ENCODE measurements around the gene TBK1. TPM values are rescaled to one million over a fixed set of nuclear protein-coding genes. Genes with fewer than 3 reads are reported as not detected.

The TBK1 gene
- total RNA-seq, 1 donor, result 32.1 TPM

- TF ChIP-seq CTCF (IDR thresholded peaks at IDR 0.05; ENCODE audit: insufficient read depth, low read length), result no peak
- no peak for DNase-seq (ENCODE audit: low read depth)
- H3K4me3 ChIP-seq (ENCODE audit: low read depth, low read length), result no peak overlapping the region
These were observed 21.0 kb upstream of the TBK1 start for GRCh38 chr12:64430886-64431285.

GRCh38 chr12:64431791-64432190, 20.1 kb upstream of the TBK1 start:
- H3K4me3 ChIP-seq (ENCODE audit: low read depth, low read length), result no peak overlapping the region
- no peak for DNase-seq (ENCODE audit: low read depth)
- TF ChIP-seq CTCF (IDR thresholded peaks at IDR 0.05; ENCODE audit: insufficient read depth, low read length), result no peak

GRCh38 chr12:64433915-64434314, 18.0 kb upstream of the TBK1 start:
- no peak overlapping the region for H3K4me3 ChIP-seq (ENCODE audit: low read depth, low read length)
- no peak for TF ChIP-seq CTCF (IDR thresholded peaks at IDR 0.05; ENCODE audit: insufficient read depth, low read length)
- DNase-seq (ENCODE audit: low read depth), result no peak

GRCh38 chr12:64440100-64440499, 11.8 kb upstream of the TBK1 start:
- no peak overlapping the region for H3K4me3 ChIP-seq (ENCODE audit: low read depth, low read length)
- DNase-seq (ENCODE audit: low read depth), result no peak
- TF ChIP-seq CTCF (IDR thresholded peaks at IDR 0.05; ENCODE audit: insufficient read depth, low read length), result no peak

GRCh38 chr12:64445490-64445889, 6.4 kb upstream of the TBK1 start:
- no peak for TF ChIP-seq CTCF (IDR thresholded peaks at IDR 0.05; ENCODE audit: insufficient read depth, low read length)
- no peak for DNase-seq (ENCODE audit: low read depth)
- H3K4me3 ChIP-seq (ENCODE audit: low read depth, low read length), result no peak overlapping the region

- H3K4me3 ChIP-seq (ENCODE audit: low read depth, low read length), result no peak overlapping the region
- TF ChIP-seq CTCF (IDR thresholded peaks at IDR 0.05; ENCODE audit: insufficient read depth, low read length), result no peak
- no peak for DNase-seq (ENCODE audit: low read depth)
These were observed 5.6 kb upstream of the TBK1 start for GRCh38 chr12:64446295-64446694.

GRCh38 chr12:64450057-64450640, 1.8 kb upstream of the TBK1 start:
- no peak for TF ChIP-seq CTCF (IDR thresholded peaks at IDR 0.05; ENCODE audit: insufficient read depth, low read length)
- H3K4me3 ChIP-seq (ENCODE audit: low read depth, low read length), result no peak overlapping the region
- no peak for DNase-seq (ENCODE audit: low read depth)
